KOPT-K1 (cell line): ENCODE measurements around the gene CCDC80.

ENCODE experiments used
- H3K27ac ChIP-seq: fragments of 200-600 bp; sonication (generic); 2 replicates; pipeline ENCODE4 v1.5.1; 2016; ENCODE audit warnings: antibody characterized with exemption, mild to moderate bottlenecking, low read depth, low read length; ENCODE audit not compliant: poor library complexity, severe bottlenecking
- H3K36me3 ChIP-seq: fragments of 200-600 bp; sonication (generic); 2 replicates; pipeline ENCODE4 v1.5.1; 2017; ENCODE audit warnings: antibody characterized with exemption, mild to moderate bottlenecking, low read length, moderate library complexity; ENCODE audit not compliant: insufficient read depth
- H3K9me3 ChIP-seq: fragments of 200-600 bp; sonication (generic); 2 replicates; pipeline ENCODE4 v1.5.1; 2017; ENCODE audit warnings: antibody characterized with exemption, low read length, mild to moderate bottlenecking; ENCODE audit not compliant: insufficient read depth, poor library complexity, severe bottlenecking

CCDC80 gene

GRCh38 chr3:112631257-112631656 is 9.7 kb downstream of the CCDC80 start:
- no peak overlapping the region for H3K27ac ChIP-seq
- H3K36me3 ChIP-seq: no peaks in the 10 kb centered on the region
- H3K9me3 ChIP-seq: no peaks in the 10 kb centered on the region

GRCh38 chr3:112629425-112629824 is 11.5 kb downstream of the CCDC80 start:
- Histone ChIP-seq H3K9me3 (no peaks in the 10 kb centered on the region), H3K36me3 (no peaks in the 10 kb centered on the region), H3K27ac (no peak overlapping the region)

DNA sequence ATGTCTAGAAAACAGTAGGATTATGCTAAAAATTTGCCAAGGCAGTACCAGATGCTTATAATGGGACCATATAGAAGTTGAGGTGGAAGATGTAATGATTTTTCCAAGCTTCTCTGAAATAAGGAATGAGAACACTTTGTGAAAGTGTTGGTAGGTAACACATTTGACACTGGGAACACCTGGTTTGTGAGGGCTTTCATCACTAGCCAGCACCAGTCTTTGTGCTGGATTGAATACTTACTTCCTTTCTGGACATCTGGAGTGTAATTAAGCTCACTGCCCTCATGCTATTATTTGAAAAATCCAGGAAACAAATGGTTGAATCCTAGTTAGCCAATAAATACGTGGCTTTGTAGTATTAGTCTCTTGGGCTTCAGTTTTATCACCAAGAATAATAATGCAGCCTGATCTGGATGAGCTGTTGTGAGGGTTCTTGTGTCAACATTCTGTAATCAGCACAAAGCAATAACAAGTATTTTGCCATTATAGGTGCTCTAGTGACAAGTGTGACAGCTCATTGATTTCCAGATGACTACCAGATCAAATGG is 12.9 kb downstream of the CCDC80 start:
- Histone ChIP-seq H3K27ac (no peak overlapping the region), H3K9me3 (no peaks in the 10 kb centered on the region), H3K36me3 (no peaks in the 10 kb centered on the region)

- Histone ChIP-seq H3K27ac (no peak overlapping the region), H3K36me3 (no peaks in the 10 kb centered on the region), H3K9me3 (no peaks in the 10 kb centered on the region)
These were observed 13.5 kb downstream of the CCDC80 start for GRCh38 chr3:112627419-112627818.

DNA sequence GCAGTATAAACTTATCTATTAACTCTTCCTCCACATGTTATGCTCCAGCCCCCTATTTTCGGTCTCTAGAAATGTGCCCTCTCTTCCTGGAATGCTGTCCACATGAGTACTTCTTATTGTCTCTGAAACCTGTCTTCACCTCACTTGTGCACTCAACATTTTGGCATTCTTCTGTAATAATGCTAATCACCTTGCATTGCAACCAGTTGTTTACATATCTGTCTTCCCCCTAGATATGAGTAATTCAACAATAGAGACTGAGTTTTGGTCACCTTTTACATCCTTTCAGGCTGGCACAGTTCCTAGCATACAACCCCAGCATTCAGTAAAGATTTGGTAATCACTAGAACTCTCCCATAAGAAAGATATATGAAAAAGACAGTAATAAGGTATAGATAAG is 17.2 kb downstream of the CCDC80 start:
- H3K36me3 ChIP-seq: no peaks in the 10 kb centered on the region
- H3K9me3 ChIP-seq: no peaks in the 10 kb centered on the region
- no peak overlapping the region for H3K27ac ChIP-seq

DNA sequence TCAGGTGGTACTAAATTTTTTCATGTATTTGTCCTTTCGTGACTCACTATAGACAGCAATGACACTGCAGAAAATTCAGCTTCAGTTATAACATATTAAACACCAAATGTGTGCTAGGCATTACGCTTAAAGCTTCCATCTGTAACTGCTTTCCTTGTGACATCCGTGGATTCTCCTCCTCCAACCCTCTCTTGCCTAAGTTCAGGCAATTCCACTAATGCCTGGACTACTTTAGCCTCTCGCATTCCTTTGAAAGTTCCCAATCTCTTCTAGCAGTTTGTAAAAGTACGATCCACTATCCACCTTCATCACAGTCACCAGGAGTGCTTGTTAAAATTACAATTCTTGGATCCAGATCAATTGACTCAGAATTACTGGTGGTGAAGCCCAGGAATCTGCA is 17.7 kb downstream of the CCDC80 start:
- H3K27ac ChIP-seq: no peak overlapping the region
- H3K36me3 ChIP-seq: no peaks in the 10 kb centered on the region
- H3K9me3 ChIP-seq: no peaks in the 10 kb centered on the region

DNA sequence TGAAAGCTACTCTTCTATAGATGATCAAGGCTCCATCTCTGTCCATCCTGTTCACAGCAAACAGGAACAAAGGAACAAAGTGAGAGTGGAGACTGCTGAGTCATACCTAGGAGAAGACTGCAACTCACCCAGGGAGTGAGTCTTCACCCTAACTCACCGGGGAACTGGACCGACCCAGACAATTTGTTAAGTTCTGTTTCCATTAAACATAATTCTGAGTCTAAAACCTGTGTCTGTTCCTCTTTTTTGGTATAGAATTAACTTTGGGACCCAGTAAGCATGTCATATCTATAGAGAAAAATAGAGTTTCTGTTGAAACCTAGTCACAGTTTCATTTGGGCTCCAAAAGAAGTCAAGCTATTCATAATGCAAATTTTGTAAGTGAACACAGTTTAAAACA is 21.6 kb downstream of the CCDC80 start:
- H3K27ac ChIP-seq: no peak overlapping the region

GRCh38 chr3:112617285-112617684 is 23.7 kb downstream of the CCDC80 start:
- no peak overlapping the region for H3K27ac ChIP-seq
- no peaks in the 10 kb centered on the region for H3K36me3 ChIP-seq
- H3K9me3 ChIP-seq: no peaks in the 10 kb centered on the region

More for the DNA sequence above, 21.6 kb downstream of the CCDC80 start:
- Histone ChIP-seq H3K36me3 (no peaks in the 10 kb centered on the region), H3K9me3 (no peaks in the 10 kb centered on the region)

DNA sequence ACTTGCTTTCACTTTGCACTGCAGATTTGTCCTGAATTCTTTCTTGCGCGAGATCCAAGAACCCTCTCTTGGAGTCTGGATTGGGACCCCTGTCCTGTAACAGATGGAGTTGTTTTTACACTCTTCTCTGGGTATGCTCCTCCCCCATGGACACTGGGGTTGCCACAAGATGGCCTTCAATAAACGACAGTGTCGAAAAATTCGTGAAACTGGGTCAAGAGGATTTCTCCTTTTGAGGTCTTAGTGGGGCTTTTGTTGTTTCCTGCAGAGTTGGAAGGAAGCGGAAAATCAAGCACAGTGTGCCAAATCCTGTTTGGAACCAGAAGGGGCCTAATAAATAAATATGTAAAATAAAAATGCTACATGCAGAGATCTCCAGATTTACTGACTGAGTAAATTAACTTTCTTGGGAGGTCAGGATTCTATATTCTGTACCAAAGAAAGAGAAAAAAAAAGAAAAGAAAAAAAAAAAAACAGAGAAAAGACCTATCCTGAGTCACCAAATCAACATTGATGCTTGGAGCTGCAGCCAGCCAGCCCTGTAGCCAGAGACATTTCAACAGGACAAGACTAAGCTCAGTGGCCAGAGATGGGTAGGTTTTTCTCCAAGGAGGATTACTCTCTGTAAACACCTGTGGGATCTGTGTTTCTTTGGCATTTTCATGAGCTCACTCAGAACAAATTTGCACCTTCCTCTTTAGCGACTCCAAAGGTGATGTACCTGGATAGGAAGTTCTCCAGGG is 24.8 kb downstream of the CCDC80 start:
- Histone ChIP-seq H3K27ac (no peak overlapping the region), H3K36me3 (no peaks in the 10 kb centered on the region), H3K9me3 (no peaks in the 10 kb centered on the region)

- Histone ChIP-seq H3K9me3 (no peaks in the 10 kb centered on the region), H3K36me3 (no peaks in the 10 kb centered on the region), H3K27ac (no peak overlapping the region)
These were observed 29.0 kb downstream of the CCDC80 start for GRCh38 chr3:112611752-112612515.

GRCh38 chr3:112610121-112610520 is 30.8 kb downstream of the CCDC80 start:
- no peak overlapping the region for H3K27ac ChIP-seq
- no peaks in the 10 kb centered on the region for H3K9me3 ChIP-seq
- H3K36me3 ChIP-seq: no peaks in the 10 kb centered on the region

DNA sequence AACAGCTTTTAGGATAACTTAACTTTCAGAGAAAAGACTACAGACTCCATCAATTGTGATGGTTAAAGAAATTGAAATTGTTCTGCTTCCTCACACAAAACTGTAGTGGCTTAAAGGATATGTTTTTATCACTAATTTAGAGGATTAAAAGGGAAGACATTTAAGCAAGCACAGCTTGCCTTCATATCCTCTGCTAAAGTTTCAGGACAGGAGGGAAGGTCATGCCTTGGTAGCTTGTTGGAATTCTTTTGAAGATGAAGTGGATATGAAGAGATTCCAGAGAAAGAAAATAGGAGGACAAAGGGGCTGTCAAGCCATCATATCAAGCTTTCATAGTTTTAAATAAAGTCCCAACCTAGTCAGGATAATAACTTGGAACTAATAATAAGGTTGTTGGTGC is 33.1 kb downstream of the CCDC80 start:
- no peaks in the 10 kb centered on the region for H3K36me3 ChIP-seq

GRCh38 chr3:112606098-112606497 is 34.8 kb downstream of the CCDC80 start:
- Histone ChIP-seq H3K36me3 (no peaks in the 10 kb centered on the region), H3K27ac (no peak overlapping the region), H3K9me3 (no peaks in the 10 kb centered on the region)

More for the DNA sequence above, 33.1 kb downstream of the CCDC80 start:
- no peak overlapping the region for H3K27ac ChIP-seq
- no peaks in the 10 kb centered on the region for H3K9me3 ChIP-seq

GRCh38 chr3:112605285-112605684 is 35.7 kb downstream of the CCDC80 start:
- Histone ChIP-seq H3K27ac (no peak overlapping the region), H3K36me3 (no peaks in the 10 kb centered on the region), H3K9me3 (no peaks in the 10 kb centered on the region)

- Histone ChIP-seq H3K27ac (no peak overlapping the region), H3K9me3 (no peaks in the 10 kb centered on the region), H3K36me3 (no peaks in the 10 kb centered on the region)
These were observed 36.4 kb downstream of the CCDC80 start for GRCh38 chr3:112604536-112604935.
